HG02759 (cell line): ENCODE results near the gene EDIL3.
A peak's percentile ranks its signal among the peaks of the same experiment; 100 is the strongest.

Experiments
- ATAC-seq: cut with Tn5 transposase; IDR thresholded peaks from one replicate; pipeline ENCODE4 v1.9.1; 2021; ENCODE audit warnings: mild to moderate bottlenecking, moderate library complexity; ENCODE audit not compliant: unreplicated experiment

Gene EDIL3

DNA sequence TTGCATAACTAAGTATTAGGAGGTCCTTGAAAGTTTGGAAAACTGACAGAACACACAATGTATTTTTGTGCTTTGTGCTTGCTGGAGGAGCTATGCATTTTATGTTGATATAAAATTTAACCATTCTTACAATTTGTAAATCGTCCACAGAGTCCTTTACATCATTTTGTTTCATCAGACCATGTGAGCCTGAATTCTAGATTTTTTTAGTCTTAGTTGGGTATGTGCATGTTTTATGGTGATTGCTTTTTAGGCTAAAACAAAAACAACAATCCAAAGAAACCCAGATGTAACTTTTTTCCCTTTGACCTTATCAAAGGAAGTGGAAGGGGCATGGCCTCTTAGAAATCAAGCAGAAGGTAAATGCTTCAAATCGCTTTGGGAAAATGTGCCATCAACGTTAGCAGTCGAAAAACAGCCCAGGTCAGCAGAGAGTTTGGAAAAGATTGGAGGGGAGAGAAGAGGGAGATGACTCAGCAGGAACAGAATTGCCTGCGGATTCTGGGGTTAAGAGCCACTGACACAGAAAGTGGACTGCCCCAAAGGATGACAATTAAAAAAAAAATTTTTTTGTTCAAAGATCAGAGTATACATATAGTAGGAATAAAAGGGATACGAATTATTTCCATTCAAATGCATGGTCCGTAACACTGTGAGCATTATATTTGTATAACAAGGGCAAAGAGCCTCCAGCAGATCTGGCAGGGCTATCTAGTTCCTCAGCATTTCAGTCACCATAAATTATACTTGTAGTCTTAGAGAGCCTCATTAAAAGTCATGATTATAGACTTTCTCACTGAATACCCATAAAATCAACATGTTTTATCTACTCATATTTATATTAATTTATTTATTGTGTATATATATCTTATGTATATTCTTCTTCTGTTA is 410.5 kb downstream of the EDIL3 start:
- ATAC-seq, result no peak

DNA sequence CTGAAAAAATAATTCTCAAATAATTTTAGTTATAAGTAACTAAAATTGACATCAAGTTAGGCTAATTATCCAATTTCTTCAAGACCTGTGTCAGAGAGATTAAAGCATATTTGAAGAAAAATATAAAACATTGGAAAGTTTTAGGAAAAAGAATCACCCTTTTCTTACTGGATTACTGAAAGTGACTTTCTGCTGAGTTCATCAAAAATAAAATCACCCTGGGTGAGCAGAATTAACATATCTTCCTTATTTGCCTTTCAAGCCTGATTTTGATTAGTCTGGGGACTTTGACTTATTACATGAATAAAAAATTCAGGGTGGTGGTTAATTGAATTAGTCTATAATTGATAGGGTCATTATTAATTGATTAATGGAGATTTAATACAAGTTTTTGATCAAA is 411.8 kb downstream of the EDIL3 start:
- no peak for ATAC-seq

GRCh38 chr5:83972236-83972635 is 412.4 kb downstream of the EDIL3 start:
- no peak for ATAC-seq

- no peak for ATAC-seq
Observed at GRCh38 chr5:83967417-83967816, 417.3 kb downstream of the EDIL3 start.

DNA sequence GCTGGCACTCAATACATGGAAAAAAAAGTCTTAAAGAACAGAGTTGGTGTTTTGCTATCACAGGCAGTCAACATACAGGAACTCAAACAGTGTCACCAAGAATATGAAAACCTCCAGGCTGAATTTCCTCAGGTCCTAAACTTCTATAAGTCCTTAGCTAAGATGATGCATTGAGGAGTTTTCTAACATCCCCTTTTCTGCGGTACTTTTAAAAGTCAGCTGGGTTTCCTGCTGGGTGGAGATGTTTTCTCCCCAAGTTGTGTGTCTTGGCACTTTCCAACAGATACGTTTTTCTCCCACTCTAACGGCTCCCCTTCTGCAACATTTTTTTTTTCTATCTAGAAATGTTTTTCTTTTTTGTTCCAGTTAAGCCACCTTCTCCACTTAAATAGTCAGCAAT is 419.2 kb downstream of the EDIL3 start:
- ATAC-seq, result no peak

GRCh38 chr5:83964271-83964670 is 420.4 kb downstream of the EDIL3 start:
- ATAC-seq, result no peak

DNA sequence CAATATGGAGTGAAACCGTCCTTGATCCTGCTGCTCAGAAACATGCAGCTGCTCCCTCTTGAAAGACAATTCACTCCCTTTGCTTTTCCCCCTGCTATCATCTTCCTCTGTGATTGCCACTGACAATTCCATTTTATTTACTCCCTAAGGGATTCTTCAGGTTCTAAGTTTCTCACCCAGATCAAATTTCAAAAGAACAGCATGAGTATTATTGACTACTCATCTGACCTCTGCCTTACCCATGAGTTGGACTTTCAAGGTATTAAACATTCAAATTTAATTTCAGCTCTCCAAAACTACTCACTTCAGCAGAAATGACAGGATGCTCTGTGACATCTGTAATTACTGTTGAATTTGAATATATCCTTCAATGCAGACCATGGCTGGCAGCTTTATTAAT is 427.5 kb downstream of the EDIL3 start:
- ATAC-seq, result no peak

- ATAC-seq, result no peak
Observed at GRCh38 chr5:83956386-83956785, 428.3 kb downstream of the EDIL3 start.

GRCh38 chr5:83955916-83956315 is 428.8 kb downstream of the EDIL3 start:
- ATAC-seq, result no peak

GRCh38 chr5:83947763-83948162 is 436.9 kb downstream of the EDIL3 start:
- ATAC-seq, result no peak

DNA sequence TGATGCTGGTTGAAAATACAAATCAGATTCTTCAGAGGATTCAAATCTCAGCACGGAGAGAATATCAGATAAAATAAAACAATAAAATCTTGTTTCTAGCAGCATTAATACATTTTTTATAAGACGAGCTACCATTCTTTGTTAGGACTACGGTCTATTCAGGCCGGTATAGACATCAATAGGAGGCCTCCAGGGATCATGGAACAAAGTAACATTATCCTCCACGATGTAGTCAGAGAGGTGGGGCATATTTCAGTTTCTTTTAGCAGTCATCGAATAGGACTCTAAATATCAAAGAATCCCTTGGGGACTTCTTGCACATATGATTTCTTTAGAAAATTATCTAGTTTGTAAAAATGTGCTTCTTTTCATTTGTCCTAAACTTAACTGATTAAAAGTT is 438.2 kb downstream of the EDIL3 start:
- no peak for ATAC-seq

DNA sequence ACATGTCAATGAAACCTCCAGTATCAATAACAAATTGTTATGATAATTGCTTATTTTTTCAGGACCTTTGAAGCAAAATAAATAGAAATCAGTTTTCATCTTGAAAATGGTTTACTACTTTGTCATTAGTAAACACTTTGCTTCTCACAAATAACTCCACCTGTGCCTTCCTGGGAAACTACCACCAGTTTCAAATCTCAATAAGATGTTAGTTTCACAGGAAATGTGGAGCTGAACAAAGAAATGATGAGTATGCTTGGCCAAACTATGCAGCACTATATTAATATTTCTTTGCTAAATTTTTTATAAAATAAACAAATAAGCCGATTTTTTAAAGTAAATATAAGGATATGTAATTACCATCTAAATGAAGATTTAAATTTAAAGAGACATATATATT is 442.5 kb downstream of the EDIL3 start:
- no peak for ATAC-seq

- ATAC-seq, result no peak
Observed at GRCh38 chr5:83937837-83938236, 446.8 kb downstream of the EDIL3 start.

- no peak for ATAC-seq
Observed at GRCh38 chr5:83931969-83932368, 452.7 kb downstream of the EDIL3 start.

GRCh38 chr5:83927140-83927733 is 457.4 kb downstream of the EDIL3 start:
- ATAC-seq, result peak; percentile 82

- no peak for ATAC-seq
Observed at GRCh38 chr5:83925955-83926337, 458.7 kb downstream of the EDIL3 start.

DNA sequence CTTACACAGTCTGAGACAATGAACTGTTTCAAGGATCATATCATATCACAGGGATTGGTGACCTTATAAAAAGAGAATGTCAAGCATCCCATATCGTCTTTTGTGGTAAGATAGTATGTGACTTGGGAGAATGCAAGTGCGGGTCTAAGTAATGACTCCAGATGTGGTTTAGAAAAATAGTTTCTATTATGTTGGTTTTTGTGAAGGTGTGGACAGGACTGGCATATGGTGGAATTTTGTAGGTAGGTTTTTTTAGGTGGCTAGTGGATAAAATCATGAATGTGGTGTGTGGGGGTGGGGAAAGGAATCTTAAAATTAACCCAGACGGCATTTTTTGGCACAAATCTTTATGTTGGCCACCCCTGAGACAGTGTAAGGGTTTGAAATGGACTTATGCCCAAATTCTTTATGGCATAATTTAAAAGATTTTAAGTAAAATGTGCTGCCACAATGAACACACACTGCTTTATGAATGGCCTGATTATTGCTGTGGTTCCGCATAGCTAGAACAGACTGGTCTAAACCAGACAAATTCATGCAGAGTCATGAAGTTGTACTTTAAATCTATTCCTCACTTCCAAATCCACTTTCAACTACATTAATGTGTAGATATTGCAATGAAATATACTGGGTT is 459.2 kb downstream of the EDIL3 start:
- ATAC-seq, result no peak

- no peak for ATAC-seq
Observed at GRCh38 chr5:83924891-83925290, 459.8 kb downstream of the EDIL3 start.

DNA sequence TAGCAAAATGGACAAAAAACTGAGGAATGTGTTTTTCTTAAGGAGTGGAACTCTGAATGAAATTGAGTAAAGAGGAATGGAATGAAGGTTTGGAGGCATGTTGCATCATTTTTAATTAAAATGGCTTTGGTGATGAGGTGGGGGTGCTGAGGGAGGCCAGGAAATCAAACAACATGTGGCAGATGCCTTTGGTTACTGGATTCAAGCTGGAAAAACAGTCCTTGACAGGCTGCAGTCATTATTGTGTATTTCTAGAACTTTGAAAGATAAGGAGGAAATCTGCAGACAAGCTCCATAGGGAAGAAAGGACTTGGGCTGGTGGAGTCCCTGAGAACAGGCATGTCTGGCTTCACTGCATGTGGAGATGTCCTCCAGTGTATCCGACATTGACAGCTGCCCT is 460.5 kb downstream of the EDIL3 start:
- no peak for ATAC-seq

DNA sequence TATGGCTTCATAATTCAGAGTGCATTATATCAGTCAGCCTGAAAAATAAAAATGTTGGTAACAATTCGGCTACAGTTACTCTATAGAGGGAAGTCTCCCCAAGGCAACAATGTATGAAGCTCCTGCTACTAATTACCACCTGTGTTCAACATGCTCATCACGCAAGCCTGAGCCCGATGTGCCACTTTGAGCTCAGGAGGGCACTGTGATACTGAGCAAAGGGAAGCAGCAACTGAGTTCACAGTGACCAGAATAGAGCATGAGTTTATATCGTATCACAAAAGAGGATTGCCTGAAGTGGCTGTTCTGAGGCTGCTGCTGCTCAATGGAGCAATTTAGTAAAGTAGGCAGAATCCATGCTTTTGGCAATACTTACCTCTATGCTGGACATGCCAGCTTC is 462.0 kb downstream of the EDIL3 start:
- ATAC-seq, result no peak

DNA sequence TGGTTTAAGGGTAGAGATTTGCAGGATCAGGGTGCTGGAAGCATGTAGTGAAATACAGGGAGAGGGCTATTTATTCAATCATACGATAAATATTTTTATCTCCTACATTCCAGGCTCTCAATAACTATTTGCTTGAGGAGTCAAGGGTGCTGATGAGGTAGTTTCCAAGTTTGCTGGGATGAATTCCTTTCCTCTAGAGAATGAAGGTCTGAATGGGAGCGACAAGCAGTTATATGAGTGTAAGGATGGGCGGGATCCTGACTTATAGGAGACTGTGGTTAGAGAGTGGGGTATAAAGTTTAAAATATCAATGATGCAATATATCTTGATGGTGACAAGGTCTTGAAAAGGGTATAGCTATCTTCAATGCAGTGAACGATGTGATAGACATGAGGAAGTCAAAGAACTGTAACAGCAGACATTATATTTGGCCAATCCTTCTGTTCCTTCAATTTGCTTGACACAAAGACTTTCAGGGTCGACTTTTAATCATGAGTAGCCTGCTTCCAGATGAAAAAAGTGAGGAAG is 462.9 kb downstream of the EDIL3 start:
- no peak for ATAC-seq
